NCI-H1417 (cell line): ENCODE measurements around the gene TRIM61.
"Not testable (repeated sequence)": the region's sequence is repeated elsewhere in the genome, so short reads cannot be mapped to it uniquely, and the experiment has no call there.

Experiments used
- DNase-seq, 3 experiments: peaks; one replicate each; lab custom pipeline; 2025; lab: John Stamatoyannopoulos, UW

The TRIM61 gene

DNA sequence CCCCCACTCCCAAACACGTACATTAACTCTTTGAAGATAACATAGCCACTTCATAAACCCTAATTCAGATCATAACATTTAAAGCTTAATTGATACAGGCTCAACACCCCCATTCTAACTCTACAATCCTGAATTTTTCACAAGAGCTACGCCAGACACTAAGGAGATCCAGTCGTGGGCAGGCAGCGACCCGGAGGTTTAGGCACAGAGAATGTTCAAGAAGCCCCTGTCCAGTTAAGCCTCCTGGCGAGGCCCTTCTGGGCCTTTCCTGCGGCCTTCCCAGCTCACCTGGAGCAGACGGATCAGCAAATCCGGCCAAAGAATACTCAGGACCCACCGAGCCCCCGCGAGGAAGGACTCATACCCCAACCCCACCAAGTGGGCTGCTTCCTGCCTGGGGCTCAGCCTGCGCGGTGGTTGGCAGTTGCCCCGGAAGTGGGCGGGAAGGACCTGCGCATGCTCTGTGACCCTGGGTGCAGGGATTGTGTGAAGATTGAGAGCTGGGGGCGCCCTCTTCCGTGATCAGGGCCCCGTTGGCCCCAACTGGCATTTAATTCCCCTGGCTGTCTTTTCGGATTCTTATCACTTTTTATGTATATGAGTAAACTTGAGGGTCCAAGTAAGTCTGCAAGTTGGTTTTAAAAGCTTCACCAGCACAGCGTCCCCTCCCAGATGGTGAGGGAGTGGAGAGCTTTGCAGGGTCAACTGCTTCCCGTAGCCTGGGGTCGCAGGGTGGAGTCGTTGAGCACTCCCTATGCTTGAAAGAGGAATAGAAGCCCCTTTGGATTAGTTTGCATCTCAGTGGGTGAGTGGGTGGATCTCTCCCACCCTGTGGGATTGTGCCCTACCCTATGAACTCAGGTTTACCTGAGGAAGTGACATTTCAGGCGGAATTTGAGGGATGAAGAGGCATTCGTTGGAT, at the start of gene TRIM61:
Gene TRIM61, minus strand, starts transcription at position 415 of the 922 bp plus-strand sequence. CDS start 7,655 bp downstream, outside the sequence.
- no peak for DNase-seq

- DNase-seq = not testable (repeated sequence)
These were observed 48.3 kb upstream of the TRIM61 start for GRCh38 chr4:165025782-165026181.

DNA sequence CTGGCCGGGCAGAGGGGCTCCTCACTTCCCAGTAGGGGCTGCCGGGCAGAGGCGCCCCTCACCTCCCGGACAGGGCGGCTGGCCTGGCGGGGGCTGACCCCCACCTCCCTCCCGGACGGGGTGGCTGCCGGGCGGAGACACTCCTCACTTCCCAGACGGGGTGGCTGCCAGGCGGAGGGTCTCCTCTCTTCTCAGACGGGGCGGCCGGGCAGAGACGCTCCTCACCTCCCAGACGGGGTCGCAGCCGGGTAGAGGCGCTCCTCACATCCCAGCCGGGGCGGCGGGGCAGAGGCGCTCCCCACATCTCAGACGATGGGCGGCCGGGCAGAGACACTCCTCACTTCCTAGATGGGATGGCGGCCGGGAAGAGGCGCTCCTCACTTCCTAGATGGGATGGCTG, 42.5 kb upstream of the TRIM61 start:
- not testable (repeated sequence) for DNase-seq

DNA sequence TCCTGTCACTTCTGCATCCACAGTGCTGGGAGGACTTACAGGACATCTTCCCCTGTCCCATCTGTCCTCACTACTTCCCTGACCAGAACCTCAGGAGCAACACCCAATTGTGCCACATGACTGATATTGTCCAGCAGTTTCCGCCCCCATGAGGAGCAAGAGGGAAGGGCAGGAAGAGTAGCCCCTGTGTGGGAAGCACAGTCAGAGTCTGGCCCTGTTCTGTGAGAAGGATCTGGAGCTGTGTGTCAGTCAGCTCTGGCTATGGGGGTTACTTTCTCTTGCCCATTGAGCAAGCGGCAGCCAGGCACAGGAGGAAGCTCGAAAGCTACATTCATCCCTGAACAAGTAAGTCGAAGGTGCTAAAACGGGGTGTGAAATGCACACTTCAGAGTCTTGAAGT, 39.5 kb upstream of the TRIM61 start:
- peak in 1 of 3 experiments; percentile 5 for DNase-seq

DNA sequence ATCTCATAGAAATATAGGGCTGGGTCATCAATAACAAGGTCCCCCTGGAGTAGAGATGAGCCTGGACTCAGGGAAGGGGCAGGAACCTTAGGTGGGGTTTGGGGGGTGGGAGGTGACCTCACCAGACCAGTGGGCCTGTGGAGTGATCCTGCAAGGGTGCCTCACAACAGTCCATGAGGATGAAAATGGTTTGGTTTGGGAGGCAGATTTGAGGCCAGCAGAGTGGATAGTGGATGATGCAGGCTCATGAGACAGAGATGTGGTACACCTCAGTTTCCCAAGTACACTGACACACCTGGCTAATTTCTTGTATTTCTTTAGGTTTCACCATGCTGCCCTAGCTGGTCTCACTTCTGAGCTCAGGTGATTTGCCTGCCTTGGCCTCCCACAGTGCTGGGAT, 36.2 kb upstream of the TRIM61 start:
- no peak for DNase-seq

DNA sequence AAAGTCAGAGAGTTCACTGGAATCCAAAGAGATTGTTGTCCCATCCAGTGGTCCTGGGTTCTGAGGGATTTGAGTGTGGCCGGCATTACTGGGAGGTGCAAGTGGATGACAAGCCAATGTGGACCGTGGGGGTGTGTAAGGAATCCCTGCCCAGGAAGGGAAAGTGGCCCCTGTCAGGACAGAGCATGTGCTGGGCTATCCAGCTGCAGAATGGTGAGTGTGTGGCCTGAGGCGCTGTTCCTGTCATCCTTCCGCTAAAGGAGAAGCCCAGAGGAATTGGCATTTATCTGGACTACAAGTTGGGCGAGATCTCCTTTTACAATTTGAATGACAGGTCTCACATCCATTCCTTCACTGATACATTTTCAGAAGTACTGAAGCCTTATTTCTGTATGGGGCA, 33.9 kb upstream of the TRIM61 start:
- DNase-seq = no peak

- DNase-seq = no peak
These were observed 33.5 kb upstream of the TRIM61 start for GRCh38 chr4:165010991-165011390.

DNA sequence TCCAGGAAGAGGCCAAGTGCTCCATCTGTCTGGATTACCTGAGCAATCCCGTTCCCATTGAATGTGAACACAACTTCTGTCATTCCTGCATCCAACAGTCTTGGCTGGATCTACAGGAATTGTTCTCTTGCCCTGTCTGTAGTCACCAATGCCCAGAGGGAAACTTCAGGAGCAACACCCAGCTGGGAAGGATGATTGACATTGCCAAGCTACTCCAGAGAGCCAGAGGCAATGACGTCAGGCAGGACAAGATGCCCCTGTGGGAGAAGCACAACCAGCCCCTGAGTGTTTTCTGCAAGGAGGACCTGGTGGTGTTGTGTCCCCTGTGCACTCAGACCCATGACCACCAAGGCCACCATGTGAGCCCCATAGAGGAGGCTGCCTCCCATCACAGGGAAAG, 33.0 kb upstream of the TRIM61 start:
- no peak for DNase-seq

DNA sequence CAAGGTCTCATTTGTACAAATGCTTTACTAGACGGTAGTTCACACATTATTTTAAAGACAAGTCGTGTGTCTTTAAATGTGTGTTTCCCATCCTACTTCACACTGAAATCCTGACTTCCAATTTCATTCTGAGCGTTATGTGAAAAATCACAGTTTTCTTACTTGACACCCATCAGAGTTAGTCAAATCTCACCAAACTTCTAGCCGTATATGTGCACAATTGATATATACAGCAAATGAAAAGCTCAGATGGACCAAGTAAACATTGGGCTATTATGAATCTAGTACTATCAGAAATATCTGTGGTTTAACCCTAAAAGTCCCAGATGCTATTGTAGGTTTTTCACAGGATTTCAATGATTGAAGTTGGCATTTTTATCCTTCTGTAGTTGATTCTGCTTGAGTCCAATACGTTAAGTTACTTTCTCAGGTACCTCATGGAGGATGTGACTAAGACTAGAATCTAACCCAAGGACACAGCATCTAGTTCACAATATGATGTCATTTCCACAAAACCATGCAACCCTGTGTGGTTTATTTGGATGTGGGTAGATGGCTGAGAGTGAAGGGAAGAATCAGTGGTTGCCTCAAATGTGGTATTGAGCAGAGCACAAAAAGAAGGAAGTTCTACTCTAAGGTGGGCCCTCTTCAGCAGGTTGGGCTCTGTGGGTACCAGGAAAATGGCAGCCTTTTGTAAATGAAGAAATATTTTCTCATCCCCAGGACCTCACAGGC, 32.2 kb upstream of the TRIM61 start:
- no peak for DNase-seq

- DNase-seq = no peak
These were observed 29.4 kb upstream of the TRIM61 start for GRCh38 chr4:165006886-165007285.

- peak in 1 of 3 experiments; percentile 84 for DNase-seq
These were observed 29.0 kb upstream of the TRIM61 start for GRCh38 chr4:165006456-165006855.

DNA sequence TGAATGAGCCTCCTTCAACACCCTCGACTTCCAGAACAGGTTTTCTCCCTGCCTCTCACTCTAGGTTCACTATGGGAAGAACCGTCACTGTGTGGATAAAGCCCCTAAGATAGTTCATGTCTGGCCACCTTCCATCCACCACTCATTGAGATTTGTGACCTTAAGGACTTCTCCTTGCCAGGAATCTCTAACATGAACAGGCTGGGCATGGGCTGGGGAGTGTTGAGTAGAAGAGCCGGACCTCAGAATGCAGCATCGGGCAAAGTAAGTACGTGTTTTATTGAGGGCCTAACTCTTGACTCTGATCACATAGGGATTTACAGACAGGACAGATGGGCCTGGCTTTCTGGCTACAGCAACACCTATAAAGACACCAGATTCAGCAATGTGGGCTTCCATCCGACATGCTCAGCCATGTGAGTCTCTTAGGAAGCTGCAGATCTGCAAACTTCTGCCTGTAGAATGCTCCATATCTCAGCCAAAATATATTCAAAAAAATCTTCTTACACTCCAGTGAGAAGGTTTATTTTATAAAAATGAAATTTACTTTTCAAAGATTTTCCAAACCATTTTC, 28.0 kb upstream of the TRIM61 start:
- DNase-seq = no peak

- not testable (repeated sequence) for DNase-seq
These were observed 24.5 kb upstream of the TRIM61 start for GRCh38 chr4:165001957-165002356.

DNA sequence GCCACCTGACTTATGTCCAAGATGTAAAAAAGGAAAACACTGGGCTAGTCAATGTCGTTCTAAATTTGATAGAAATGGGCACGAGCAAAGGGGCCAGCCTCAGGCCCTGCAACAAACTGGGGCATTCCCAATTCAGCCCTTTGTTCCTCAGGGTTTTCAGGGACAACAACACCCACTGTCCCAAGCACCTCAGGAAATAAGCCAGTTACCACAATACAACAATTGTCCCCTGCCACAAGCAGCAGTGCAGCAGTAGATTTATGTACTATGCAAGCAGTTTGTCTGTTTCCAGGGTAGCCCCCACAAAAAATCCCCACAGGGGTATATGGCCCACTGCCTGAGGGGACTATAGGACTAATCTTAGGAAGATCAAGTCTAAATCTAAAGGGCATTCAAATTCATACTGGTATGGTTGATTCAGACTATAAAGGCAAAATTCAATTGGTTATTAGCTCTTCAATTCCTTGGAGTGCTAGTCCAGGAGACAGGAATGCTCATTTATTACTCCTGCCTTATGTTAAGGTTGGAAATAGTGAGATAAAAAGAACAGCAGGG, 21.1 kb upstream of the TRIM61 start:
- DNase-seq = peak in 1 of 3 experiments; percentile 29

GRCh38 chr4:164997941-164998340, 20.5 kb upstream of the TRIM61 start:
- no peak for DNase-seq

GRCh38 chr4:164997324-164997723, 19.9 kb upstream of the TRIM61 start:
- DNase-seq = peak in 2 of 3 experiments; percentile 27 to 36

DNA sequence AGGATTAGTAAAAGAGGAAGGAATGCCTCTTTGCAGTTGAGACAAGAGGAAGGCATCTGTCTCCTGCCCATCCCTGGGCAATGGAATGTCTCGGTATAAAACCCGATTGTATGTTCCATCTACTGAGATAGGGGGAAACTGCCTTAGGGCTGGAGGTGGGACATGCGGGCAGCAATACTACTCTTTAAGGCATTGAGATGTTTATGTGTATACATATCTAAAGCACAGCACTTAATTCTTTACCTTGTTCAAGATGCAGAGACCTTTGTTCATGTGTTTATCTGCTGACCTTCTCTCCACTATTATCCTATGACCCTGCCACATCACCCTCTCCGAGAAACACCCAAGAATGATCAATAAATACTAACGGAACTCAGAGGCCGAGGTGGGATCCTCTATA, 18.7 kb upstream of the TRIM61 start:
- not testable (repeated sequence) for DNase-seq

- not testable (repeated sequence) for DNase-seq
These were observed 13.3 kb upstream of the TRIM61 start for GRCh38 chr4:164990786-164991185.

GRCh38 chr4:164989471-164989870, 12.0 kb upstream of the TRIM61 start:
- DNase-seq = peak in 1 of 3 experiments; percentile 42

GRCh38 chr4:164971929-164972328, 5.5 kb downstream of the TRIM61 start:
- not testable (repeated sequence) for DNase-seq

DNA sequence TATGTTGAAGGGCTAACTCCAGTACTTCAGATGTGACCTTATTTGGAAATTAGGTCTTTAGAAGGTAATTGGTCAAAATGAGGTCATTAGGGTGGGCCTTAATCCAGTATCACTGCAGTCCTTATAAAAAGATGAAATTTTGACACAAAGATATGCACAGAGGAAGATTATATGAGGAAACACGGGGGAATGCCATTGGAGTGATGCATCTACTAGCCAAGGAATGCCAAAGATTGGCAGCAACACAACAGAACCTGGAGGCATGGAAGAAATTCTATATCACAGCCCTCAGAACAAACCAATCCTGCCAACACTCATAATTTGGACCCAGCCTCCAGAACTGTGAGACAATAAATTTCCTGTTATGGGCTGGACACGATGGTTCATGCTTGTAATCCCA, 17.6 kb downstream of the TRIM61 start:
- no peak for DNase-seq

GRCh38 chr4:164959421-164959820, 18.0 kb downstream of the TRIM61 start:
- not testable (repeated sequence) for DNase-seq
